Adrenal gland (tissue), 12 donors: Measurements from ENCODE around the gene SLAMF7. TPM values are rescaled to one million over a fixed set of nuclear protein-coding genes. Genes with fewer than 3 reads are reported as not detected.

Source experiments
- DNase-seq, 7 donors: peaks; one replicate each; pipeline ENCODE4 v3.0.0-alpha.2; 2019 to 2020
- H3K27ac ChIP-seq, 5 donors: fragments of 200-600 bp; sonication (generic) in 4 of 5; 1 replicate in 3 of 5; 2 replicates in 2 of 5; pipeline versions ENCODE4 v1.5.1 to v1.8.0; 2016 to 2020; ENCODE audit warnings: mild to moderate bottlenecking in 1 of 5
- H3K27me3 ChIP-seq: fragments of 200-600 bp; 2 replicates; pipeline ENCODE4 v1.8.0; 2021
- H3K36me3 ChIP-seq, 2 donors: fragments of 200-600 bp; replicated peaks in 1 of 2; 1 replicate in 1 of 2; 2 replicates in 1 of 2; pipeline versions ENCODE4 v1.5.1 to v1.8.0; 2018 to 2022
- H3K4me1 ChIP-seq, 2 donors: fragments of 200-600 bp; replicated peaks in 1 of 2; 1 replicate in 1 of 2; 2 replicates in 1 of 2; pipeline versions ENCODE4 v1.5.1 to v1.8.0; 2018 to 2021
- H3K4me3 ChIP-seq, 4 donors: fragments of 200-600 bp; sonication (generic) in 3 of 4; one replicate each; pipeline ENCODE4 v1.5.1; 2016 to 2018
- H3K9me3 ChIP-seq, 3 donors: fragments of 200-600 bp; sonication (generic) in 1 of 3; replicated peaks in 1 of 3; 1 replicate in 2 of 3; 2 replicates in 1 of 3; pipeline versions ENCODE4 v1.5.1 to v1.8.0; 2016 to 2021
- CTCF ChIP-seq, 6 experiments: fragments of 450-650 bp in 4 of 6; fragments of 200-600 bp in 2 of 6; sonication (generic) in 1 of 6; IDR thresholded peaks; 1 replicate in 5 of 6; 2 replicates in 1 of 6; pipeline versions ENCODE4 v1.5.1 to v1.8.0; 2016 to 2021; ENCODE audit warnings: antibody characterized with exemption in 6 of 6, mild to moderate bottlenecking in 2 of 6, moderate library complexity in 1 of 6
- POLR2A ChIP-seq, 2 donors: fragments of 450-650 bp; IDR thresholded peaks; one replicate each; pipeline ENCODE4 v1.6.1; 2017; ENCODE audit warnings: antibody characterized with exemption in 2 of 2, mild to moderate bottlenecking in 2 of 2, moderate library complexity in 1 of 2
- WGBS, 4 donors: extraction: QIAGEN DNeasy Blood & Tissue Kit in 2 of 4; methylation state at CpG; one replicate each; pipeline versions ENCODE4 v1.1.5 to v1.1.7; 2013 to 2017; 5-methylcytosine and 5-hydroxymethylcytosine counted together
- intact Hi-C, 2 donors: fragments of 100-400 bp; cut with DNase I; formaldehyde crosslinking; loops; one replicate each; pipeline versions ENCODE4 v1.14.1 to v1.15.0; 2022 to 2023
- polyA plus RNA-seq, 3 donors: library from polyadenylated mRNA; stranded (reverse); fragments of 200-250 nt in 2 of 3; fragments of 350-450 nt in 1 of 3; fragmentation: Illumina TruSeq in 1 of 3; extraction: RNeasy Lipid Tissue Mini Kit (QIAGEN cat#74804) in 1 of 3; gene quantifications; one replicate each; pipeline ENCODE4 v1.2.3, GENCODE V29; 2013 to 2014
- total RNA-seq, 9 donors: library from RNA; depleted of rRNA in 4 of 9; stranded (reverse); fragments of >200 nt in 4 of 9; fragments of 120-200 nt in 1 of 9; fragmentation: NEBNext Ultra II Directional in 1 of 9; extraction: Animal tissue kit (Norgen Biotek cat#: 25700) in 1 of 9; gene quantifications; one replicate each; pipeline versions ENCODE4 v1.1.0 to v1.2.4, GENCODE V29; 2013 to 2023
- donor health status: healthy with polysubstance abuse.
- donor health status: Bipolar disorder and iron deficiency.
- donor health status: DM: yes; HTN: yes; CAD: no.
- donor health status: DM: no; HTN: no; CAD: no.
- donor health status: DM: no; HTN: no; CAD: no.
- donor health status: DM: yes; HTN: yes; CAD: no.

SLAMF7 gene
- total and polyA plus RNA-seq, 12 donors = 0.26 to 3.1 (median 0.85) TPM; not detected in 2

GRCh38 chr1:160744199-160744851, 5.3 kb downstream of the SLAMF7 start:
- Histone ChIP-seq H3K4me3 (no peak overlapping the region), H3K36me3 (no peaks in the 10 kb centered on the region), H3K27ac (no peak overlapping the region), H3K9me3 (no peaks in the 10 kb centered on the region), H3K27me3 (no peaks in the 10 kb centered on the region), H3K4me1 (peaks cover 4 to 10% of the 10 kb centered on the region in 2 donors)
- WGBS, 4 donors = 60 to 66% (median 64%) methylated on average over 7 of the region's 7 CpGs
- DNase-seq = no peak
- intact Hi-C loops = no loop called here
- TF ChIP-seq CTCF (IDR thresholded peaks at IDR 0.05) (no peak), POLR2A (IDR thresholded peaks at IDR 0.05) (no peak)

DNA sequence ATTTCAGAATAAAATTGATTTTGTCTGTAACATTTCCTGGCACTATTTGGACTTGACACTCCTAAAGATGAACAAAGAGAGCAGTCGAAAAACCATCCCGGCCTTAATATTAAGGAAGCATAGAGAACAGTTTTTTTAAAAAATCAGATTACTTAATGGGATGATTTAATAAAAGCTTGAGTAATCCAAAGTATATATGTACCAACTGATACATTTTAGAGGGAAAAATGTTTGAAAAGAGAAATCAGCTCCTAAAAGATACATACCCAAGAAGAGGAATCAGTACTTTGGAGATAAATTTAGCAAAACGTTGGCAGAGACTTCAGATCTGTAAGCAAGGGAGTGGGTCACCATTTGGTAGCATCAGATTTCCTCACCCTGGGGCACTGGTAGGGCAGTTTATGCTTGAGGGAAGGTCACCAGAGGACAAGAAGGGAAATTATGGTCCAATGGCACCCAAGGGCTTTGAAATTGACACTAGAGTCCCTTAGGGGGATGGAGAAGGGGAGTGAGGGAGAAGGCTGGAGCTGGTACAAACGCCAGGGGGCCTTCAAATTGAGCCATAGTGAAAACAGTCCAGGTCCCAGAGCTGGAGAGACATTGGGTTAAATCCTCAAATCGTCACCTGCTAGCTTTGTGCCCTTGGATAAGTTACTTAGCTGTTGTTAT, 5.9 kb downstream of the SLAMF7 start:
- H3K36me3 ChIP-seq = no peaks in the 10 kb centered on the region
- no peaks in the 10 kb centered on the region for H3K27me3 ChIP-seq
- no peak for TF ChIP-seq POLR2A (IDR thresholded peaks at IDR 0.05)
- no peak for TF ChIP-seq CTCF (IDR thresholded peaks at IDR 0.05)
- H3K27ac ChIP-seq = no peak overlapping the region
- H3K4me3 ChIP-seq = no peak overlapping the region
- H3K4me1 ChIP-seq = peaks cover 4 to 11% of the 10 kb centered on the region in 2 donors
- intact Hi-C loops = no loop called here
- no peak for DNase-seq
- 67 to 72% (median 69%) methylated on average over 5 of the region's 5 CpGs for WGBS, 4 donors
- no peaks in the 10 kb centered on the region for H3K9me3 ChIP-seq

GRCh38 chr1:160745551-160745950, 6.5 kb downstream of the SLAMF7 start:
- intact Hi-C loops = no loop called here
- H3K9me3 ChIP-seq = no peaks in the 10 kb centered on the region
- DNase-seq = no peak
- peaks cover 4 to 11% of the 10 kb centered on the region in 2 donors for H3K4me1 ChIP-seq
- H3K27ac ChIP-seq = no peak overlapping the region
- no peak for TF ChIP-seq POLR2A (IDR thresholded peaks at IDR 0.05)
- no peak for TF ChIP-seq CTCF (IDR thresholded peaks at IDR 0.05)
- WGBS, 4 donors = 29 to 69% (median 44%) methylated on average over 1 of the region's 1 CpG
- H3K36me3 ChIP-seq = no peaks in the 10 kb centered on the region
- no peak overlapping the region for H3K4me3 ChIP-seq
- H3K27me3 ChIP-seq = no peaks in the 10 kb centered on the region

GRCh38 chr1:160746836-160747500, 7.9 kb downstream of the SLAMF7 start:
- Histone ChIP-seq H3K4me1 (peaks cover 4 to 11% of the 10 kb centered on the region in 2 donors), H3K27ac (no peak overlapping the region), H3K9me3 (no peaks in the 10 kb centered on the region), H3K4me3 (no peak overlapping the region), H3K27me3 (no peaks in the 10 kb centered on the region), H3K36me3 (no peaks in the 10 kb centered on the region)
- no peak for DNase-seq
- 80 to 86% (median 82%) methylated on average over 7 of the region's 7 CpGs for WGBS, 4 donors
- intact Hi-C loops = no loop called here
- no peak for TF ChIP-seq CTCF (IDR thresholded peaks at IDR 0.05)
- no peak for TF ChIP-seq POLR2A (IDR thresholded peaks at IDR 0.05)
